NCI-H345 (cell line): Measurements from ENCODE around the gene C17orf67.

ENCODE experiments used
- DNase-seq: peaks from one replicate; lab custom pipeline; 2025; lab: John Stamatoyannopoulos, UW

Gene C17orf67

DNA sequence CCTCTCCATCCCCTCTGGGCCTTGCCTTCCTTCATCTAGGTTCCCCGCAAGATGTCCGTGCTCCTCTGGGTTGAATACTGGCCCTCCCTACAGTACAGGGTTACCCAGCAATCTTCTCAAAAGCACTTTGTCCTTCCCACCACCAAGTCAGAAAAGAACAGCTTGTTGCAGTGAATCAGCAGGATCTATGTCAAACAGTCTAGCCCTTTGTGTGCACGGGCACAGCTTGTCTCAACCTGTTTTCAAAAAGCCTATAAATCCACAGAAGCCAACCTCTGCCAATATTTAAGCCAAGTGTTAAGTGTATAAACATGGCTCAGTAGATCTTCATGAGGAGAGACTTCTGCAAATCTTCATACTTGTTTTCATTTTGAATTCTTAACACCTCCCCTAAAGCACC is 25.2 kb downstream of the C17orf67 start:
- peak; percentile 58 for DNase-seq

DNA sequence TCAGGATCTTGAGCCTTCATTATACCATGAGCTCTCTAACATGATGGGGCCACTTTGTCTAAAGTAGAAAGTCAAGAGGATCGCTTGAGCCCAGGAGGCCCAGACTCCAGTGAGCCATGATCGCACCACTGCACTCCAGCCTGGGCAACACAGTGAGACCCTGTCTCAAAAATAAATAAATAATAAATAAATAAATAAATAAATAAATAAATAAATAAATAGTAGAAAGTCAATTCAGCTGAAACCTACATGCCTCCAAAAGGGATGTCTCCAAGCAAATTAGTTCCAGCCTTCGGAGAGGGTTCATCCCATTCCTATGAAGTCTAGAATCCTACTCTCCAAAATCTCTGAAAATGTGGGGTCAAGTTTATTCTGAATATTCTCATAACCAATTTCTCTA is 26.0 kb downstream of the C17orf67 start:
- no peak for DNase-seq

GRCh38 chr17:56806949-56807348 is 26.8 kb downstream of the C17orf67 start:
- DNase-seq: no peak

GRCh38 chr17:56804454-56804853 is 29.3 kb downstream of the C17orf67 start:
- DNase-seq: no peak

GRCh38 chr17:56803071-56803470 is 30.6 kb downstream of the C17orf67 start:
- no peak for DNase-seq

DNA sequence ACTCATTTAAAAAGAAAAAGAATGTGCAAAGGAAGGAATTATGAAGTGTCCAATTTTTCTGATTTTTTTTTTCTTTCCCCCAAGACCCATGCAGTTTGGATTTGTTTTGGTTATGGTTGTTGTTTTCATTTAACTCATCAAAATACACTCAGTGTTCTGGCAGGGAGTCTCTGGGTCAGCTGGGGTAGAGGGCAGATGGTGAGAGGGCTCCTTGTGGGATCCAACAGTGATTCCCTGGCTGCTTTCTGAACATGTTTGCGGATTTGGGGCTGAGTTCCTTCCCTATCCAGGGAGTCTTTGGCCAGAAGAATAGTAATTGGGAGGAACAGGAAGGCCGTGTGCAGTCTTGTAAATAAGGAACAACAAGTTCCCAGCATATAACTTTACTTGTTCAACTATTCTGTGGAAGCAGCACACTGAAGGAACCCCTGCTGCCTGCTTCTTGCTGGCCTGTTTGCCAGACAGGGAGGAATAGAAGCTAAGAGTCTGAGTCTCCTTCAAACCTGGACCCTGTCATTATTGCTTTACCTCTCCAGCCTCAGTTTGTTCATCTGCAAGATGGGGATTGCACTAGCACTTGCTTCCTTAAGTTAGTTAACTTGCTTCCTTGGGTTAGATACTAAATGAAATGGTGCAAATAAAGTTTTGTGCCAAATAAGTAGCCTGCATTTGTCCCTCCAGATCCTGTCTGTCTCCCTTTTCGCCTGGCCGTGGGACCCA is 32.1 kb downstream of the C17orf67 start:
- DNase-seq: no peak

- no peak for DNase-seq
Measured at GRCh38 chr17:56798916-56799315, 34.8 kb downstream of the C17orf67 start.

- no peak for DNase-seq
Measured at GRCh38 chr17:56796536-56796935, 37.2 kb downstream of the C17orf67 start.

DNA sequence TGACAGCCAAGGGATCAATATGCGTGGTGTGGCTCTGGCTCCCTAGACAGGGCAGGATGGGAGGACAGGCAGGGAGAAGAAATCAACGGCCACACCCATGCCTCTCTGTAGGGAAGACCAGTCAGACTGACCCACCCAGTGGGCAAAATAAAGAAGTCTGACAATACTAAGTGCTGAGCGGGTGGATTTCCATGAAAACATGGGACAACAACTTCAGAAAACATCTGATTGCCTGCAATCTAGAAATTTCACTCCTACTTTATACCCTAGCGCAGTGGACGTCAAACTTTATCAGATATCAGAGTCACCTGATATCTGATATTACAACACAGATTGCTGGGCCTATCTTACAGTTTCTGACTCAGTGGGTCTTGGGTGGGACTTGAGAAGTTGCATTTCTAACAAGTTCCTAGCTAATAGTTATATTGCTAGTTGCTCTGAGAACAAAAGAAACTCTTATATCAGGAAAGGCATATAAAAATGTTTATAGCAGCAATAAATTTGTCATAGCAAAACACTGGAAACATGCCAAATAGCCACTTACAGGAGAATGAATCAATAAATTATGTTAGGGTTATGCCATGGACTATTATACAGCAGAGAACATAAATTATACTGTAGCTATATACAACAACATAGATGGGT is 38.4 kb downstream of the C17orf67 start:
- no peak for DNase-seq

- no peak for DNase-seq
Measured at GRCh38 chr17:56793957-56794356, 39.8 kb downstream of the C17orf67 start.

DNA sequence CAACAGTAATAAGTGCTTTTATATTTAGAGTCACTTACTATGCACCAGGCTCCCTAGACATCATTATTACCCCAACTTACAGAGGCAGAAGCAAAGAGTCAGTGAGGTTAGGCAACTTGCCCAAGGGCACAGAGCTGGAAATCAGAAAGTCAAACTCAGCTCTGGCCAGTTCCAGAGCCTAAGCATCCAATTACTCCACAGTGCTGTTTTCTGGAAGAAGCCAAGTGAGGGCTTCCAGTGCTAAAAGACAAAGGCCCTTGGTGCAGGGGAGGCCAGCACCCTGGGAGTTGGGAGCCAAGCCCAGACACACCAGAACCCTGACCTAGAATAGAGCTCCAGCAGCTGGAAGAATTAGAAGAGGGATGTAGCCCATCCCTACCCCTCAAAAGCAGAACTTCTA is 40.2 kb downstream of the C17orf67 start:
- DNase-seq: no peak

- DNase-seq: no peak
Measured at GRCh38 chr17:56792267-56792666, 41.5 kb downstream of the C17orf67 start.

GRCh38 chr17:56786989-56787482 is 46.7 kb downstream of the C17orf67 start:
- no peak for DNase-seq

DNA sequence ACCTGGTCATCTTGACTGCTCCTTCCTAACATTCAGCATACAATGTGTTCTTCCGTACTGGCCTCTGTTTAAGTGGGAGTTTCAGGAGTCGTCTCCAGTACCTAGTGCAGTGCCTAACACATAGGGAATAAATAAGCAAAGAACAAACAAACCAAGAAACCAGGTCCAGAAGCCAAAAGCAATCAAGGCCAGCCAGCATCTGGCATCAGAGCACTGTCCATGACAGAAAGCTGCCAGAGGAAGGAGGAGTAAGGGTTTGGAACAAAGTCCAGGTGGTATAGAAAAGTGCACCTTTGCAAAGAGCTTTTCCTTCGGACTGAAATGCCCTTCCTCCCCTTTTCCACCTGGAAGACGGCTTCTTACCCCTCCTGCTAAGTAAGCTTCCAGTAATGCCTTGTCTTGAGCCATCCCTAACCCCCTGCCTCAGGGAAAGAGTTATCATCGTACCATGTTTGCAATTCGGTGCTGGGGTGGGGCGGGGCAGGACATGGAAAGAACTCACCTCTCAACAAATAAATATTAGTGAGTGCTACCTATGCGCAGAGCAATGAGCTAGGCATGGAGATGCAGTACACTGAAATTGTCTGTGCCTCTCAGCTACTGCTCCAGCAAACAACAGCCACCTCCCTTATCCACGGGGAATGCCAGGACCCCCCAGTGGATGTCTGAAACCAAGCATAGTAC is 47.6 kb downstream of the C17orf67 start:
- DNase-seq: no peak

DNA sequence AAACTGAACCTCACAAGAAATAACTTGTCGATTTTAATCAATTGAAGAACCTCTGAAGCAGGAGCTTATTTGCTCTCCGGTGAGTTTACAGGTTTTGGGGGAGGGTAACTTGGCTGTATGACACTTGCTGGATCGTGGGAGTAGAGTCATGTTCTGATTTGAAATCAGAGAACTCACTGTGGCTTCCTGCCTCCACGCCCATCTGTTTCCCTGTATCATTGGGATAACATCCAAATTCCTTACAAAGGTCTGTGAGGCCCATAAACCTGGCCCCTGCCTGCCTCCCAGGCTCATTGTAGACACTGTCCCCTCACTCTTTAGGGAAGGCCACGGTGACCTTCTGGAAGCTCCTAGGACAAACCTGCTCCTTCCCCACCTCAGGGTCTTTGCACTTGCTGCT is 48.3 kb downstream of the C17orf67 start:
- no peak for DNase-seq

DNA sequence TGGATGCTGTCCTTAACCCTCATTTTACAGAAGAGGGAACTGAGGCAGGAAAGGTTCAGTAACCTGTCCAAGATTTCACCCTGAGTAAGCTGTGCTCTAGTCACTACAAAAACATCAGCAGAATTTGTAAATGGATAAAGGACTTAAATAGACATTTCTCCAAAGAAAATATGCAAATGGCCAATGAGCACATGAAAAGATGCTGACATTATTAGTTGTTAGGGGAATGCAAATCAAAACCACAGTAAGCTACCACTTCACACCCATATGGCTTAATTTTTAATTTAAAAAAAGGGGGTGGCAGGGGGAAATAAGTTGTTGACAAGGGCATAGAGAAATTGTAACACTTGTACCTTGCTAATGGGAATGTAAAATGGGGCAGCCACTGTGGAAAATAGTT is 51.4 kb downstream of the C17orf67 start:
- no peak for DNase-seq

- no peak for DNase-seq
Measured at GRCh38 chr17:56781906-56782305, 51.8 kb downstream of the C17orf67 start.

DNA sequence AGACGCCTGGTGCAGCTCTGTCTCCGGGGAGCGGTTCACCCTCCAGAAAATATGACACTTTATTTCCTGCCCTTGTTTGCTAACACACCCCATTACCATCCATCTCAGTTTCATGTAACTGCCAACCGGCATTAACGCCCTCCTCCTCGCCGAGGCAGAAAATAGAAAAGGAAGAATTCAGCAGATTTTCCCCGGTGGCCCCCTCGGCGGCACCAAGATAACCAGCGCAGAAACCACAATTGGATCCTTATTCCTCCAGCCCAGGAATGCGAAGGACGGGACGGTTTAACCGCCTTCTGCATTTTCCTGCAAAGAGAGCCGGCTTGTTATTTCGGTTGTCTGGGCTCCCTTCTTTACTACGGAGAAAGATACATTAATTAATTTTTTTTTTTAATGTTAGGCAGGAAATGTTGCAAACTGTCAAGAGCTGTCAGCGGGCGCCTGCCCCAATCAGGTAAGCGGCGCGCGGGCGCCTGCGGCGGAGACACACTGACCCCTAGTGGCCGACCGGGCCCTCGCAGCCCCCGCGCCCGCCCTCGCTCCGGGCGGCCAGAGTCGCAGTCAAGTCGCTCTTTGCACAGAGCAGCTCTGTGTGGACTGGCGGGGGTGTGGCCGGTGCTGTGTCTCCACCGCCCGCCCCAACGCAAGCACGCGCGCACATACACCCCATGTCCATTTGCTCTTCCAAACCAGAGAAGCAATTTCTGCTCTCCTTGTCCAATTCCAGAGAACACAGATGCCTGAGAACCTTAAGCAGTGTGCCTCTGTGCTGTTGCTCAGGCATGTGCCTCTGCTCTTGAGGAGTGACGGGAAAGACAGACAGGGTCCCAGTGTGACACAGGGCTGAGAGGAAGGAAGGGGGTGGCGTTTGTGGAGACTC is 53.6 kb downstream of the C17orf67 start:
- DNase-seq: peak; percentile 71

DNA sequence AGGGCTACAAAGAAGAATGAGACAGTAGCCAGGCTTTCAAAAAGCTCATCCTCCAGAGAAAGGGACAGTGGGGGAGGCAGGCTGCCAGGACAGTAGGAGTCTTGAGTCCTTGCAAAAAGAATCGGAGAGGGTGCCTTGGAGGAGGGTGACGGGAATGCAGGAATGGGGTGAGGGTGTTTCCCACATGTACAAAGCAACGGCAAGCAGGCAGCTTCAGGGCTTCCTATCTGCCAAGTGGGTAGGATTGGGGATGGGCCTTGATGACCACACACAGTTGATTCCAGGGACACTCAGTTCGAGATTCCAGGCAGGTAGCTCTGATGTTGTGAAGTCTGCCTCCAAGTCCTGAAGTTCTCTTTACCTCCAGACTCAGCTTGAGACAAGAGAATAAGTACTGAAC is 54.4 kb downstream of the C17orf67 start:
- DNase-seq: no peak

DNA sequence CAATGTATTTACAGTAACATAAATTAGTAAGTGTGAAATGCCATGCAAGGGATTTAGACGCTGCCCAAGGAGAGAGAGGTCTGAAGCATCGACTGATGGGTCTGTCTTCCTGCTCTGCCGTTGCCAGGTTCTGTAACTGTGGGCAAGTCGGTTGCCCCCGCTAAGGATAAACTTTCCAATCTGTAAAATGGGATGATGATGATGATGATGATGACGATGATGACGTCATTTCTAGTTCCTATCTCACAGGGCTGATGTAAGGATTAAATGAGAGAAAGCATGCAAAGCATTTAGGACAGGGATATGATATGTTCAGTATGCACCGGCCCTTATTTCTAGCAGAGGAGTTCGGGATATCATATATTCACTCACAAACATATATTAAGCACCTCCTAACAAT is 54.8 kb downstream of the C17orf67 start:
- DNase-seq: no peak

- DNase-seq: no peak
Measured at GRCh38 chr17:56777859-56778258, 55.9 kb downstream of the C17orf67 start.

DNA sequence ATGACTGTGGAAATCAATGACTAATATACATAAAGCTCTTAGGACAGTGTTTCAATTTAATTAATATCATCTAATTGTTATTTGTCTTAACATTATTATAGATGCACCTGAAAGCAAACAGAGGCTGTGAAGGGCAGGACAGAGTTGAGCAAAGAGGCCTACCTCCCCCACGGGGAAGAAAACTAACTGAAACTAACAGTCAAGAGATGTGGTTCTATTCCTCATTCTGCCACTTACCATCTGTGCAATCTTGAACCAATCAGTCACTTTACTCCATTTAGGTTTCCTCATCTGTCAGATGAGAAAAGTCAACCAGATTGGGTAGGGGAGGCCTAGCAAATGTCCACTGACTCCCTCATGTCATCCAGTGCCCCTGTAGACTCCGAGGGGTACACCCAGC is 59.1 kb downstream of the C17orf67 start:
- DNase-seq: no peak
